Measurements from ENCODE around the gene NSUN6.

The NSUN6 gene

GRCh38 chr10:18497806-18498369 is 153.5 kb downstream of the NSUN6 start:
- DNase-seq: no peak

Measured in NCI-H2171 treated with DMSO at 0.1 percent for 48 hours (cell line).